ENCODE data around the gene NFASC.

DNA sequence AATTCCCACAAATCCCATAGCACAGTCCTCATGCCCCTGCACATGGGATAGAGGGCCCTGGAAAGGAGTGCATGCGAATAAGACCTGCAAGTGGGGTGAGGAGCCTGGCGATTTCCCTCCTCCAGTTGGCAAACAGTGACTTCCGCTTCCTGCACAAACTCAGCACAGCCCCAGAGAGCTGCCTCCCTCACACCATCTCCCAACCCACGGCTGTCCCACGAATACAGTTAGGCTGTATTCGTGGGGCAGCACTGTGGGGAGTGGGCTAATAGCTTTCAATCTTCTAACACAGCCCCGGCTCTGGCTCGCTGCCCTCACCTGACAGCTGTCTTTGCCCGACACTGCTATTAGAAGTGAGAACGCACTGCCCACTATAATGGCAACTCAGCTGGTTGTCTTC, 144.1 kb downstream of the NFASC start:
- TF ChIP-seq, protein P1, sequence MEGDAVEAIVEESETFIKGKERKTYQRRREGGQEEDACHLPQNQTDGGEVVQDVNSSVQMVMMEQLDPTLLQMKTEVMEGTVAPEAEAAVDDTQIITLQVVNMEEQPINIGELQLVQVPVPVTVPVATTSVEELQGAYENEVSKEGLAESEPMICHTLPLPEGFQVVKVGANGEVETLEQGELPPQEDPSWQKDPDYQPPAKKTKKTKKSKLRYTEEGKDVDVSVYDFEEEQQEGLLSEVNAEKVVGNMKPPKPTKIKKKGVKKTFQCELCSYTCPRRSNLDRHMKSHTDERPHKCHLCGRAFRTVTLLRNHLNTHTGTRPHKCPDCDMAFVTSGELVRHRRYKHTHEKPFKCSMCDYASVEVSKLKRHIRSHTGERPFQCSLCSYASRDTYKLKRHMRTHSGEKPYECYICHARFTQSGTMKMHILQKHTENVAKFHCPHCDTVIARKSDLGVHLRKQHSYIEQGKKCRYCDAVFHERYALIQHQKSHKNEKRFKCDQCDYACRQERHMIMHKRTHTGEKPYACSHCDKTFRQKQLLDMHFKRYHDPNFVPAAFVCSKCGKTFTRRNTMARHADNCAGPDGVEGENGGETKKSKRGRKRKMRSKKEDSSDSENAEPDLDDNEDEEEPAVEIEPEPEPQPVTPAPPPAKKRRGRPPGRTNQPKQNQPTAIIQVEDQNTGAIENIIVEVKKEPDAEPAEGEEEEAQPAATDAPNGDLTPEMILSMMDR (IDR thresholded peaks at IDR 0.05) = no peak
- TF ChIP-seq POLR2A (IDR thresholded peaks at IDR 0.05) = no peak

All from adrenal gland (tissue), 5 donors.